ENCODE measurements around the gene OR4C11.

The OR4C11 gene, protein sequence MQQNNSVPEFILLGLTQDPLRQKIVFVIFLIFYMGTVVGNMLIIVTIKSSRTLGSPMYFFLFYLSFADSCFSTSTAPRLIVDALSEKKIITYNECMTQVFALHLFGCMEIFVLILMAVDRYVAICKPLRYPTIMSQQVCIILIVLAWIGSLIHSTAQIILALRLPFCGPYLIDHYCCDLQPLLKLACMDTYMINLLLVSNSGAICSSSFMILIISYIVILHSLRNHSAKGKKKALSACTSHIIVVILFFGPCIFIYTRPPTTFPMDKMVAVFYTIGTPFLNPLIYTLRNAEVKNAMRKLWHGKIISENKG

GRCh38 chr11:55607545-55607944 is at the start of gene OR4C11:
Gene OR4C11 (minus strand): TSS chr11:55607645. CDS start chr11:55604373, 3,272 bp downstream.
- Mint-ChIP-seq H3K4me1 (no peaks in the 10 kb centered on the region), H3K4me3 (no peak within 1 kb of the TSS), H3K27me3 (no peaks in the 10 kb centered on the region), H3K27ac (no peak within 1 kb of the TSS), H3K36me3 (no peaks in the 10 kb centered on the region), H3K9me3 (peaks cover 2% of the 10 kb centered on the region)
- ATAC-seq: no peak

DNA sequence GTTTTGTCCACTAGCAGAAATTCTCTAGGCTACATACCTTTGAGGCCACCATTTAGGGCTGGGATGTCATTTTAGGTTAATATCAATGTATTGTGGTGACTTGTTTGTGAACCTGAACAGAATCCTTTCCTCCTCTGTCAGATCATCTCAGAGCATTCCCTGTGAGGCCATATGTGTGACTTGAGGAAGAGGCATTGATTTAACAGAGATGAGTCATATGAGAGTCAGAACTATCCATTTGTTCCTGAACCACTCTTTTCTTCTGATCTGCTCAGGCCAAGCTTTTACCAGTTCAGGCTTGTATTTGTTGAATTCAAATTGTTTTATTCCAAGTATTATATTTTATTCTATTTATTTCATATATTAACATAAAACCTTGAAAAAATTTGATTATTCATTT is 47.7 kb upstream of the OR4C11 start:
- Mint-ChIP-seq H3K9me3 (peaks cover 3% of the 10 kb centered on the region), H3K27ac (no peak overlapping the region), H3K27me3 (no peaks in the 10 kb centered on the region), H3K4me1 (peaks cover 12% of the 10 kb centered on the region), H3K36me3 (no peaks in the 10 kb centered on the region), H3K4me3 (no peak overlapping the region)
- no peak for ATAC-seq

DNA sequence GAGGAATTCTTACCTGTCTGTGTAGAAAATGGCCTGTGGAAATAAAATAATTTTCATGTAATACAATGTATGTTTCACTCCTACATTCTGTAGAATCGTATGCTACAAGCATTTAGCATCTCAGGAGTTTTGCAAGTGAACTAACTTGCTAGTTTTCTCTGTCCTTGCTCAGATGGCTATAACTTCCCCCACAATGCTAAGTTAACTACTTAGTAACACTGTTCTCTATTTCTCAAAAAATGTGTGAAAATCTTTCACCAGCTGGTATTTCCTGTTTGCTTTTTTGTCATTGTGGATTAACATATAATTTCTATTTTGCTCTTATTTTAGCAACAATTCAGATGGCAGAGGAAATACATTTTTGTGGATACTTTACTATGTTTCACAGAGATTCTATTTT is 45.1 kb upstream of the OR4C11 start:
- H3K36me3 Mint-ChIP-seq: no peaks in the 10 kb centered on the region
- H3K4me3 Mint-ChIP-seq: no peak overlapping the region
- H3K9me3 Mint-ChIP-seq: no peaks in the 10 kb centered on the region
- H3K27ac Mint-ChIP-seq: no peak overlapping the region
- no peaks in the 10 kb centered on the region for H3K27me3 Mint-ChIP-seq
- no peaks in the 10 kb centered on the region for H3K4me1 Mint-ChIP-seq
- ATAC-seq: no peak

DNA sequence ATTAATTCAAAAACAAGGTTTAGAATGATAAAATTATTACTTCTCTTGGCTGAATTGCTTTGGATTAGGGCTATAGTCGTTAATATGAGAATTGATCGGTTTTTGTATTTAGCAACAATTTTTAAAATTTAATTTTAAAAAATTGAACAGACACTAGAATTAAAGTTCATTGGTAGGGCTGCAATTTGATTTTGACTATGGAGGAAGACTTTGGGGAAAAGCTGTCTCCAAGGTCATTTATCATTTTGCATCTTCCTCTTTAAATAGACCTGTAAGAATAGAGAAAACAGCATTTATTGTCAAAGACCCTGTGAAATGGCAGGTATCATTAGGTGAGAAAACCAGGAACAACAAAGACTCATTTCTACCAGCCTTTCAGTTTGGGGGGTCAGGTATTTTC is 40.6 kb upstream of the OR4C11 start, which contains the start of gene OR4S2:
Gene OR4S2, plus strand, starts transcription at position 301 of the 400 bp plus-strand sequence. CDS start 2,577 bp downstream, outside the sequence.
- Mint-ChIP-seq H3K27me3 (no peaks in the 10 kb centered on the region), H3K9me3 (peaks cover 14% of the 10 kb centered on the region), H3K4me1 (no peaks in the 10 kb centered on the region), H3K4me3 (no peak within 1 kb of the TSS), H3K27ac (no peak within 1 kb of the TSS), H3K36me3 (no peaks in the 10 kb centered on the region)
- ATAC-seq: no peak

DNA sequence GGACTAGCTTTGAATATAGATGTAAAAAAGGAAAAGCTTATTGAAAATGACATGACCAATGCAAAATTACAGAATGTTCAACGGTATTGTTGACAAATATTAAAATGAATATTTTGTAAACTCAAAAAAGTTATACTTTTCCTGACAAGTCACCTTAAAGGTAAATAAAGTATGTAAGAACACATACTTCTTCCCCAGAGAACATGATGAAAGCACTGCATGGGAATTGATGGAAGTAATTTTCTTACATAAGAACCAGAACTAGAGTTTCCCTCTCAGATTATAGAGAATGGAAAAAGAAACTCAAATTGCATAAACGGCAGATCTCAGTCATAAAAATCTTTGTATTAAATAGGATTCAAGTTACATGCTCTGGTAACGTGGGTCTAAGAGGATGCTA is 27.4 kb upstream of the OR4C11 start, which contains the start of gene OR4P4:
Gene OR4P4, plus strand, starts transcription at position 301 of the 400 bp plus-strand sequence.
- H3K4me1 Mint-ChIP-seq: no peaks in the 10 kb centered on the region
- no peaks in the 10 kb centered on the region for H3K27me3 Mint-ChIP-seq
- no peaks in the 10 kb centered on the region for H3K36me3 Mint-ChIP-seq
- H3K27ac Mint-ChIP-seq: no peak within 1 kb of the TSS
- H3K9me3 Mint-ChIP-seq: peaks cover 5% of the 10 kb centered on the region
- ATAC-seq: no peak
- H3K4me3 Mint-ChIP-seq: no peak within 1 kb of the TSS

GRCh38 chr11:55624531-55624930 is 17.1 kb upstream of the OR4C11 start:
- Mint-ChIP-seq H3K36me3 (no peaks in the 10 kb centered on the region), H3K4me1 (no peaks in the 10 kb centered on the region), H3K27ac (no peak overlapping the region), H3K27me3 (no peaks in the 10 kb centered on the region), H3K4me3 (no peak overlapping the region), H3K9me3 (peaks cover 23% of the 10 kb centered on the region)
- no peak for ATAC-seq

DNA sequence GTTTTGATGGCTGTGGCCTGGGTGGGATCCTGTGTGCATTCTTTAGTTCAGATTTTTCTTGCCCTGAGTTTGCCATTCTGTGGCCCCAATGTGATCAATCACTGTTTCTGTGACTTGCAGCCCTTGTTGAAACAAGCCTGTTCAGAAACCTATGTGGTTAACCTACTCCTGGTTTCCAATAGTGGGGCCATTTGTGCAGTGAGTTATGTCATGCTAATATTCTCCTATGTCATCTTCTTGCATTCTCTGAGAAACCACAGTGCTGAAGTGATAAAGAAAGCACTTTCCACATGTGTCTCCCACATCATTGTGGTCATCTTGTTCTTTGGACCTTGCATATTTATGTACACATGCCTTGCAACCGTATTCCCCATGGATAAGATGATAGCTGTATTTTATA is 34.9 kb downstream of the OR4C11 start:
- Mint-ChIP-seq H3K27ac (no peak overlapping the region), H3K4me3 (no peak overlapping the region), H3K36me3 (no peaks in the 10 kb centered on the region), H3K27me3 (no peaks in the 10 kb centered on the region), H3K4me1 (no peaks in the 10 kb centered on the region), H3K9me3 (peaks cover 12% of the 10 kb centered on the region)
- ATAC-seq: no peak

DNA sequence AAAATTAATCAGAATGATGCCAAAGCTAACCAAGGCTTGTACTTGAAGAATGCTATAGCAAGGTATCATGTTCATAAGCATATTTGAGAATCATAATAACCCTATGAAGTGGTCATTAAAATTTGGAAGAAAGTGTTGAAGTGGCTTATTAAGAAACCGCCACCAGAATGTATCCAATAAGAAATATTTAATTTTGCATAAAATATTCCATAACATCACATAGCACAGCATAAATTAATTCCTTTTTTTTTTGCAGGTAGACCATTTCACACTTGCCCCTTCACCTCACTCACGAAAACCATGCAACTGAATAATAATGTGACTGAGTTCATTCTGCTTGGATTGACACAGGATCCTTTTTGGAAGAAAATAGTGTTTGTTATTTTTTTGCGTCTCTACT is 35.6 kb downstream of the OR4C11 start, which contains the start of gene OR4C16:
Gene OR4C16, plus strand, starts transcription at position 301 of the 400 bp plus-strand sequence. Its CDS starts 0 bp downstream, at position 301.
- H3K27ac Mint-ChIP-seq: no peak within 1 kb of the TSS
- no peaks in the 10 kb centered on the region for H3K36me3 Mint-ChIP-seq
- no peaks in the 10 kb centered on the region for H3K27me3 Mint-ChIP-seq
- H3K9me3 Mint-ChIP-seq: peaks cover 12% of the 10 kb centered on the region
- no peak for ATAC-seq
- H3K4me3 Mint-ChIP-seq: no peak within 1 kb of the TSS
- H3K4me1 Mint-ChIP-seq: no peaks in the 10 kb centered on the region

DNA sequence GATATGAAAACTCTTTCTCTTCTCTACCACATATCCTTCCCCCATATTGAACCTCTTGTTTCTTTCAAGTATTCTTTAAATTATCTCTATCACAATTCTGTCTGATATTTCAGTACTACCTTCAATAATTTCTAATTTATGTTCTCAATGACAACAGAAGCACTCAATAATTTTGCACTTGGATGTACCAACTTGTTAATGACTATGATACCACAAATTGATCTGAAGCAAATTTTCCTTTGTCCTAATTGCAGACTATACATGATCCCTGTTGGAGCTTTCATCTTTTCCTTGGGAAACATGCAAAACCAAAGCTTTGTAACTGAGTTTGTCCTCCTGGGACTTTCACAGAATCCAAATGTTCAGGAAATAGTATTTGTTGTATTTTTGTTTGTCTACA is 53.3 kb downstream of the OR4C11 start, which contains the start of gene OR4C15:
Gene OR4C15, plus strand, starts transcription at position 301 of the 400 bp plus-strand sequence. Its CDS starts 0 bp downstream, at position 301.
- Mint-ChIP-seq H3K9me3 (peaks cover 5% of the 10 kb centered on the region), H3K4me3 (no peak within 1 kb of the TSS), H3K27ac (no peak within 1 kb of the TSS), H3K36me3 (no peaks in the 10 kb centered on the region), H3K4me1 (no peaks in the 10 kb centered on the region), H3K27me3 (no peaks in the 10 kb centered on the region)
- ATAC-seq: no peak

Data from stimulated activated memory B cell treated with anti-CD40 and anti-IgM and Interleukin-4, amounts not matched to agents 10 μg/mL and 1 μg/mL and 100 μg/mL, for 72 hours (primary cell).